AG04450 (cell line): ENCODE results near the gene PKD2. TPM values are rescaled to one million over a fixed set of nuclear protein-coding genes. Genes with fewer than 3 reads are reported as not detected.

Experiments used
- CTCF ChIA-PET: fragments of 300-600, 350-600 bp; formaldehyde crosslinking; extraction: SDS; loops from one replicate; lab custom pipeline; 2022; ENCODE audit warnings: antibody characterized with exemption, inconsistent platforms; lab: Charles Lee
- POLR2A ChIA-PET: fragments of 350-600 bp; formaldehyde crosslinking; extraction: SDS; loops from one replicate; lab custom pipeline; 2021; ENCODE audit warnings: antibody characterized with exemption, inconsistent platforms; lab: Yijun Ruan, JAX
- DNase-seq: peaks from one replicate; pipeline ENCODE4 v3.0.0-alpha.2; 2011; ENCODE audit warnings: low read depth, low spot score
- H3K27ac ChIP-seq: one replicate; pipeline ENCODE4 v1.5.1; 2012; ENCODE audit warnings: low read depth, low read length, control low read depth
- H3K27me3 ChIP-seq: one replicate; pipeline ENCODE4 v1.6.0; 2012; ENCODE audit warnings: low read length; ENCODE audit not compliant: control insufficient read depth, insufficient read depth
- H3K4me3 ChIP-seq: 2 replicates; pipeline ENCODE4 v1.5.1; 2011; ENCODE audit warnings: mild to moderate bottlenecking, low read depth, low read length, control low read depth
- H3K9me3 ChIP-seq: 2 replicates; pipeline ENCODE4 v1.5.1; 2012; ENCODE audit warnings: low read length; ENCODE audit not compliant: control insufficient read depth, insufficient read depth
- polyA plus RNA-seq: library from polyadenylated mRNA; depleted of rRNA; stranded (reverse); fragments of >200 nt; gene quantifications from 2 replicates; pipeline ENCODE4 v1.2.3, GENCODE V29; 2011
- TF ChIP-seq, protein P1 (sequence below): IDR thresholded peaks from 2 replicates; pipeline ENCODE4 v1.5.1; 2011; ENCODE audit warnings: low read depth, low read length, control low read depth, inconsistent platforms

Gene PKD2
- polyA plus RNA-seq, 1 experiment, result 65.1 TPM

DNA sequence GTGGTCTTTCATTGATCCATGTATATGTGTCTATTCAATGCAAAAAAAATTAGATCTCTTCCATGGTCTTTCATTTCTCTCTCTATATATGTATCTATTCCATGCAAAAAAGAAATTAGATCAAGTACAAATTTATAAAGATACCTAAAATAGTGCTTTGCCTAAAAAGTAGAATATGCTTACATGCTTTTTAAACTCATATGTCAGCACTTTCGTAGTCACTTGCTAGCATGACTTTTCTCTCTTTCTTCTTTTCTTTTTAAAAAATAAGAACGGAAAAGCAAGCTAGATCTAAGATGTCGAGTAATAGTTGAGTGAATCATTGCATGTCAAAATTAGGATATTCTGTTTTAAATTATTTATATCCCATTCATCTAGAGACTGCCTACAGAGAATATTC is 50.9 kb downstream of the PKD2 start:
- CTCF ChIA-PET, result interaction anchor here (1.4 to 1.8 kb wide), 2 partner anchors 153 to 154 kb away, joined by 8 to 11 read pairs; no protein-coding TSS in a partner anchor
- TF ChIP-seq, protein P1, sequence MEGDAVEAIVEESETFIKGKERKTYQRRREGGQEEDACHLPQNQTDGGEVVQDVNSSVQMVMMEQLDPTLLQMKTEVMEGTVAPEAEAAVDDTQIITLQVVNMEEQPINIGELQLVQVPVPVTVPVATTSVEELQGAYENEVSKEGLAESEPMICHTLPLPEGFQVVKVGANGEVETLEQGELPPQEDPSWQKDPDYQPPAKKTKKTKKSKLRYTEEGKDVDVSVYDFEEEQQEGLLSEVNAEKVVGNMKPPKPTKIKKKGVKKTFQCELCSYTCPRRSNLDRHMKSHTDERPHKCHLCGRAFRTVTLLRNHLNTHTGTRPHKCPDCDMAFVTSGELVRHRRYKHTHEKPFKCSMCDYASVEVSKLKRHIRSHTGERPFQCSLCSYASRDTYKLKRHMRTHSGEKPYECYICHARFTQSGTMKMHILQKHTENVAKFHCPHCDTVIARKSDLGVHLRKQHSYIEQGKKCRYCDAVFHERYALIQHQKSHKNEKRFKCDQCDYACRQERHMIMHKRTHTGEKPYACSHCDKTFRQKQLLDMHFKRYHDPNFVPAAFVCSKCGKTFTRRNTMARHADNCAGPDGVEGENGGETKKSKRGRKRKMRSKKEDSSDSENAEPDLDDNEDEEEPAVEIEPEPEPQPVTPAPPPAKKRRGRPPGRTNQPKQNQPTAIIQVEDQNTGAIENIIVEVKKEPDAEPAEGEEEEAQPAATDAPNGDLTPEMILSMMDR, result no peak
- Histone ChIP-seq H3K9me3 (no peaks in the 10 kb centered on the region), H3K4me3 (no peak overlapping the region), H3K27ac (no peak overlapping the region), H3K27me3 (no peaks in the 10 kb centered on the region)
- DNase-seq, result no peak
- POLR2A ChIA-PET, result no interaction called here

DNA sequence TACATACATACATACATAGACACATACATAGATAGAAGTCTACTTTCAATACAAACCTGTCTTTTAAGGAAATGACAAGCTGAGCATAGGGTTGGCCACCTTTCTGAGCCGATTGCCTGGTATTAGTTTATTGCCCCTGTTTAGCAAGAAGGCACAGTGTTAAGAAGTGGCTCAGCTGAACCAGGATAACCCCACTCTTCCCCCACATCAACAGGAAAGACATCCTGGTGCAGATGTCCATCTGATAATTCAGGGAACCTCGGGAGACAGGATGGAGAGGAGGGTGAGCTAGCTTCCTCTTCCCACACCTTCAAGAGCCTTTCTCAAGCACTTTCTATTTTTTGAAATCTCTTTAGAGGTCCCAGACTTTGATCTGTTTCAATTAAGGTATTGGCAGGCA is 52.3 kb downstream of the PKD2 start:
- H3K9me3 ChIP-seq, result no peaks in the 10 kb centered on the region
- TF ChIP-seq, protein P1, result no peak
- POLR2A ChIA-PET, result no interaction called here

DNA sequence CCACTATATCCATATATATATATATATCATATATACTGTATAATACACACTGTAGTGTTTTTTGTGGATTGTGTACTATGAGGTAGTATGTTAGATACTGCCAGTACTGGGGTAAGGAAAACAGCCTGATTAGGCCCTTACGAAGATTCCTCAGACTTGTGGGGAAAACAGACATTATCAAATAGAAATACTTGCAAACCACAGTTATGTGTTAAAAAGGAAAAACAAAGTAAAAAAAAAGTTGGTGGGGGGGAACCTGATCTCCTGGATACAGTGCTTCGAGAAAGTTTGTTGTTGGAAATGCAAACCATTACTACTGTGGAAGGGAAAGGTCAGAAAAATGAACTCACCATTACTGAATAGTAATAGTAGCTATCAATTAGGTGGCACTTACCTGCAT is 53.0 kb downstream of the PKD2 start:
- ChIA-PET POLR2A (no interaction called here), CTCF (interaction anchor here (1.5 kb wide), 1 partner anchor 159 kb away, joined by 4 read pairs; no protein-coding TSS in a partner anchor)
- TF ChIP-seq, protein P1, result no peak
- Histone ChIP-seq H3K27ac (no peak overlapping the region), H3K4me3 (no peak overlapping the region), H3K9me3 (no peaks in the 10 kb centered on the region), H3K27me3 (no peaks in the 10 kb centered on the region)
- no peak for DNase-seq

More for the DNA sequence above, 52.3 kb downstream of the PKD2 start:
- Histone ChIP-seq H3K27ac (no peak overlapping the region), H3K27me3 (no peaks in the 10 kb centered on the region), H3K4me3 (no peak overlapping the region)
- CTCF ChIA-PET, result interaction anchor here (1.0 to 1.8 kb wide), 3 partner anchors 18 to 159 kb away, joined by 3 to 11 read pairs (median 4); no protein-coding TSS in a partner anchor
- DNase-seq, result no peak

DNA sequence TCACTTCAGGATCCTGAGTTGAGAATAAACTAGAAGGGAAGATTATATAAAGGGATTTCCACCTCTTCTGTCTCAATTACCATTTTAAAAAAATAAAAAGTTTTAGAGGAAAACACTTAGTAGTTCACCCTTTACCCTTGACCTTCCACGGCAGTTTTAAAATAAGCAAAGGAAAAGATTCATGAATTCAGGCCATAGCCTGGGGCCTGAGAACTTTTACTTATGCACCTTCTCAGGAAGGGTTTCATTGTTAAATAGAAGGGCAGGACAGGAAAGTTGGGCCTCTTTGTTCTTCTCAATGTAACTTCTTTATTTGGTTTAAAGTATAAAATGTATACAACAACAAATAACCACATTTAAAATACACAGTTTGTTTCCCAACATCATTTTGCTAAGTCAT is 54.9 kb downstream of the PKD2 start:
- TF ChIP-seq, protein P1, result no peak
- no peak overlapping the region for H3K27ac ChIP-seq
- no peak for DNase-seq
- no peaks in the 10 kb centered on the region for H3K9me3 ChIP-seq
- POLR2A ChIA-PET, result no interaction called here
- CTCF ChIA-PET, result interaction anchor here (0.6 to 1.0 kb wide), 2 partner anchors 29 to 148 kb away, joined by 3 read pairs; no protein-coding TSS in a partner anchor
- H3K4me3 ChIP-seq, result no peak overlapping the region
- H3K27me3 ChIP-seq, result no peaks in the 10 kb centered on the region

DNA sequence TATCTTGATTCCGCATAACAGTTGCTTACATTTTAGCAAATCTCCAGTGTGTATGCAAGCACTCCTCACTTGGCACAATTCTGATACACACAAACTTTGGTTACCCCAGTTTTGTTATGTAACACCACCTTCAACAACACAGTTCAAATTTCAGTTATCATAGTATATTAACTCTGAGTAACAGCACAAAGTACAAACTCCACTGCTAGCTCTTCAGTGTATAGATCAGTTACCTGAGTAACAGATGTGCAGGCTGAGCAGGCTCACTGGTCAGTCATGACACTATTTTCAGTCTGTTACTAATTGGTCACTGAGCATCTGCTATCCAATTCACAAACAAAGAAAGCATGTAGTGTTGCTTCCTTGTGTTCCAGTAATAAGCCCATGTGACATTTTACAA is 55.4 kb downstream of the PKD2 start:
- no peak overlapping the region for H3K27ac ChIP-seq
- TF ChIP-seq, protein P1, result no peak
- DNase-seq, result no peak
- H3K27me3 ChIP-seq, result no peaks in the 10 kb centered on the region
- H3K9me3 ChIP-seq, result peaks cover 4% of the 10 kb centered on the region; the same call in 1 of the 2 replicates
- POLR2A ChIA-PET, result no interaction called here
- no peak overlapping the region for H3K4me3 ChIP-seq
- CTCF ChIA-PET, result interaction anchor here (1.0 to 1.8 kb wide), 3 partner anchors 30 to 149 kb away, joined by 3 to 6 read pairs (median 5); no protein-coding TSS in a partner anchor
